Suprapubic skin (tissue), 3 donors: ENCODE data around the gene TBC1D17.

Source experiments
- CTCF ChIP-seq, 2 donors: fragments of 200-600 bp in 1 of 2; fragments of 450-650 bp in 1 of 2; sonication (generic) in 1 of 2; IDR thresholded peaks; one replicate each; pipeline ENCODE4 v1.5.1; 2016 to 2019; ENCODE audit warnings: antibody characterized with exemption in 2 of 2, mild to moderate bottlenecking in 1 of 2, moderate library complexity in 1 of 2
- POLR2A ChIP-seq, 2 donors: fragments of 450-650 bp; IDR thresholded peaks; one replicate each; pipeline ENCODE4 v1.6.1; 2017; ENCODE audit warnings: antibody characterized with exemption in 2 of 2, mild to moderate bottlenecking in 2 of 2, moderate library complexity in 2 of 2

DNA sequence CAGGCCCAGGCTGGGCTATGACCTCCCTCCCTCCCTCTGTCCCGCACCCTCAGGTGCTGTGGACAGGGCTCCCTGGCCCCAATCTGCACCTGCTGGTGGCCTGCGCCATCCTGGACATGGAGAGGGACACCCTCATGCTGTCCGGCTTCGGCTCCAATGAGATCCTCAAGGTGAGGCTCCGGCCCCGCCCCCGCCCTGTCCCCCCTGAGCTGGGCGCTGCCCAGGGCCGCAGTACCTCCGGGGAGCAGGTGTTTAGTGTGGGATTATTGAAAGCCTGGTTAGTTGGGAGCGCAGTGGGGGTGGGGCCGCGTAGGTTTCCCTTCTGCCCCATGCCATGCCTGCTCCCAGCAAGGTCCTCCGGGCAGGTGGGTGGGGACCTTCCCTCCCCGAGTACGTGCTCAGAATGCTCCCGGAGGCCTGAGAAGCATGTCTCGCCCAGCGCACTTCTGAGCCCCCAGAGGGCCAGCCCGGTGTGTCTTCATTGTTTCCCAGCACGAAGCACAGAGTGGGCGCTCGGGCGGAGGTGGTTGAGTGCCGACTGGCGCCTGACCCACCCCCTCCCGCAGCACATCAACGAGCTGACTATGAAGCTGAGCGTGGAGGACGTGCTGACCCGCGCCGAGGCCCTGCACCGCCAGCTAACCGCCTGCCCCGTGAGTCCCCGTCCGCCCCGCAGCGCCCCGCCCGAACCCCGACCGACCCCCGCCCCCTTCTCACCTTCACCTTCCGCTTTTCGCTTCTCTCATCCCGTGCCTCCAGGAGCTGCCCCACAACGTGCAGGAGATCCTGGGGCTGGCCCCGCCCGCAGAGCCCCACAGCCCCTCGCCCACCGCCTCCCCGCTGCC is 10.4 kb downstream of the TBC1D17 start:
- TF ChIP-seq POLR2A (IDR thresholded peaks at IDR 0.05) = no peak
- no peak for TF ChIP-seq CTCF (IDR thresholded peaks at IDR 0.05)
